ENCODE results near the gene BAIAP2L2.

The BAIAP2L2 gene

GRCh38 chr22:38127869-38128268, 17.4 kb upstream of the BAIAP2L2 start:
- no peak overlapping the region for H3K27ac ChIP-seq
- TF ChIP-seq CTCF (IDR thresholded peaks at IDR 0.05), result no peak
- no peak for TF ChIP-seq ZFX (IDR thresholded peaks at IDR 0.05; ENCODE audit: borderline replicate concordance)

GRCh38 chr22:38126928-38127668, 16.6 kb upstream of the BAIAP2L2 start:
- no peak overlapping the region for H3K27ac ChIP-seq
- TF ChIP-seq ZFX (IDR thresholded peaks at IDR 0.05; ENCODE audit: borderline replicate concordance) (no peak), CTCF (IDR thresholded peaks at IDR 0.05) (no peak)

- TF ChIP-seq ZFX (IDR thresholded peaks at IDR 0.05; ENCODE audit: borderline replicate concordance) (no peak), CTCF (IDR thresholded peaks at IDR 0.05) (no peak)
- H3K27ac ChIP-seq, result 0 out of 2 replicates have a peak overlapping the region, but pooled peaks have one; percentile 10
These were observed 15.3 kb upstream of the BAIAP2L2 start for GRCh38 chr22:38125751-38126201.

- TF ChIP-seq CTCF (IDR thresholded peaks at IDR 0.05) (no peak), ZFX (IDR thresholded peaks at IDR 0.05; ENCODE audit: borderline replicate concordance) (no peak)
- H3K27ac ChIP-seq, result 0 out of 2 replicates have a peak overlapping the region, but pooled peaks have one; percentile 10
These were observed 14.6 kb upstream of the BAIAP2L2 start for GRCh38 chr22:38125038-38125610.

- TF ChIP-seq ZFX (IDR thresholded peaks at IDR 0.05; ENCODE audit: borderline replicate concordance) (no peak), CTCF (IDR thresholded peaks at IDR 0.05) (no peak)
- no peak overlapping the region for H3K27ac ChIP-seq
These were observed 13.9 kb upstream of the BAIAP2L2 start for GRCh38 chr22:38124236-38124974.

- TF ChIP-seq CTCF (IDR thresholded peaks at IDR 0.05) (no peak), ZFX (IDR thresholded peaks at IDR 0.05; ENCODE audit: borderline replicate concordance) (no peak)
- H3K27ac ChIP-seq, result no peak overlapping the region
These were observed 12.1 kb upstream of the BAIAP2L2 start for GRCh38 chr22:38122616-38123015.

Data from 22Rv1 (cell line).